A549 (cell line): Measurements from ENCODE around the gene NEDD4L. TPM values are rescaled to one million over a fixed set of nuclear protein-coding genes. Genes with fewer than 3 reads are reported as not detected.

Experiments used
- ATAC-seq, 2 experiments: fragments of 200-7000 bp in 1 of 2; fragments of >200 bp in 1 of 2; cut with Nextera tagmentation in 1 of 2; cut with Tn5 transposase in 1 of 2; 3 replicates each; pipeline versions ENCODE4 v1.8.0 to v1.9.1; 2018 to 2020; ENCODE audit warnings: mild to moderate bottlenecking in 1 of 2, moderate library complexity in 1 of 2
- CTCF ChIA-PET: fragments of 300-600 bp; sonication (Branson Sonifier 250); formaldehyde crosslinking; extraction: SDS; loops from one replicate; lab custom pipeline; 2021; ENCODE audit warnings: antibody characterized with exemption, inconsistent platforms; lab: Yijun Ruan, JAX
- POLR2A ChIA-PET: fragments of 350-600 bp; formaldehyde crosslinking; extraction: SDS; loops from one replicate; lab custom pipeline; 2021; ENCODE audit warnings: antibody characterized with exemption, inconsistent platforms; lab: Yijun Ruan, JAX
- DNase-seq, 2 experiments: peaks; one replicate each; pipeline versions ENCODE4 v3.0.0 to v3.0.0-alpha.2; 2011 to 2016; ENCODE audit warnings: low read depth in 1 of 2, low spot score in 1 of 2
- FAIRE-seq: peaks from 2 replicates; lab custom pipeline; 2011; peaks lifted over from hg19 to GRCh38; lab: Jason Lieb, UNC
- H3K27ac ChIP-seq, 2 experiments: fragments of >200 bp; sonication (Bioruptor Twin); formaldehyde crosslinking; 3 replicates each; pipeline ENCODE4 v1.5.1; 2016 to 2017
- H3K4me1 ChIP-seq: fragments of >200 bp; sonication (Bioruptor Twin); formaldehyde crosslinking; 3 replicates; pipeline ENCODE4 v1.6.1; 2016
- H3K4me2 ChIP-seq: fragments of >200 bp; sonication (Bioruptor Twin); formaldehyde crosslinking; 3 replicates; pipeline ENCODE4 v1.6.1; 2016
- H3K4me3 ChIP-seq: fragments of >200 bp; sonication (Bioruptor Twin); formaldehyde crosslinking; 3 replicates; pipeline ENCODE4 v1.5.1; 2016
- H3K9me3 ChIP-seq: fragments of >200 bp; sonication (Bioruptor Twin); formaldehyde crosslinking; 3 replicates; pipeline ENCODE4 v1.6.1; 2016
- CBX8 ChIP-seq: fragments of 200-600 bp; sonication (generic); IDR thresholded peaks from 2 replicates; pipeline ENCODE4 v1.6.1; 2016
- CHD4 ChIP-seq: fragments of 200-600 bp; sonication (generic); IDR thresholded peaks from 2 replicates; pipeline ENCODE4 v1.6.1; 2016; ENCODE audit warnings: antibody characterized with exemption, mild to moderate bottlenecking, borderline replicate concordance
- CTCF ChIP-seq: fragments of >200 bp; sonication (Bioruptor Twin); formaldehyde crosslinking; IDR thresholded peaks from 3 replicates; pipeline ENCODE4 v1.5.1; 2016
- FOSB ChIP-seq: fragments of 250-450 bp; sonication (Bioruptor Pico); IDR thresholded peaks from 2 replicates; pipeline ENCODE4 v1.5.0; 2020; ENCODE audit warnings: mild to moderate bottlenecking, moderate library complexity
- GATA3 ChIP-seq: IDR thresholded peaks from 2 replicates; pipeline ENCODE4 v1.6.1; 2012; ENCODE audit warnings: borderline replicate concordance
- HEYL ChIP-seq: fragments of 250-450 bp; sonication (Bioruptor Pico); IDR thresholded peaks from 2 replicates; pipeline ENCODE4 v1.8.0; 2021; ENCODE audit warnings: mild to moderate bottlenecking, moderate library complexity
- HOXB13 ChIP-seq: fragments of 250-450 bp; sonication (Bioruptor Pico); IDR thresholded peaks from 2 replicates; pipeline ENCODE4 v1.5.0; 2020; ENCODE audit warnings: low read depth, mild to moderate bottlenecking, moderate library complexity
- HOXB5 ChIP-seq: fragments of 250-450 bp; sonication (Bioruptor Pico); IDR thresholded peaks from 2 replicates; pipeline ENCODE4 v1.5.0; 2020; ENCODE audit warnings: mild to moderate bottlenecking, moderate library complexity
- MAZ ChIP-seq: fragments of 150-350 bp; IDR thresholded peaks from 2 replicates; pipeline ENCODE4 v1.6.1; 2014; ENCODE audit warnings: antibody characterized with exemption, low read depth, low read length, borderline replicate concordance
- PBX3 ChIP-seq: IDR thresholded peaks from 2 replicates; pipeline ENCODE4 v1.6.1; 2012
- RAD21 ChIP-seq, 2 experiments: fragments of >200 bp in 1 of 2; sonication (Bioruptor Twin) in 1 of 2; formaldehyde crosslinking in 1 of 2; IDR thresholded peaks in 1 of 2; conservative IDR thresholded peaks in 1 of 2; 2 replicates in 1 of 2; 3 replicates in 1 of 2; pipeline ENCODE4 v1.6.1; 2012 to 2018; ENCODE audit warnings: inconsistent platforms in 1 of 2
- REST ChIP-seq: fragments of 200-600 bp; sonication (generic); IDR thresholded peaks from 2 replicates; pipeline ENCODE4 v1.6.1; 2016; ENCODE audit warnings: antibody characterized with exemption, mild to moderate bottlenecking, moderate library complexity
- SMC3 ChIP-seq: fragments of >200 bp; sonication (Bioruptor Twin); formaldehyde crosslinking; IDR thresholded peaks from 3 replicates; pipeline ENCODE4 v1.6.1; 2018; ENCODE audit warnings: inconsistent platforms
- TP53 ChIP-seq: fragments of 250-450 bp; sonication (Bioruptor Pico); IDR thresholded peaks from 2 replicates; pipeline ENCODE4 v1.5.0; 2021; ENCODE audit warnings: mild to moderate bottlenecking, moderate library complexity
- ZFP36 ChIP-seq: fragments of 450-650 bp; IDR thresholded peaks from 2 replicates; pipeline ENCODE4 v1.6.1; 2014; ENCODE audit warnings: borderline replicate concordance; ENCODE audit not compliant: partially characterized antibody
- WGBS: methylation state at CpG from one replicate; pipeline ENCODE4 v1.1.6; 2017; ENCODE audit errors: missing lambda C conversion rate; 5-methylcytosine and 5-hydroxymethylcytosine counted together
- polyA plus RNA-seq, 4 experiments: library from polyadenylated mRNA; depleted of rRNA in 3 of 4; stranded (reverse); fragments of >200 nt; fragmentation: RNase III in 1 of 4; extraction: RNeasy Plus Mini Kit Qiagen cat#74134 plus additional on column Dnase treatment in 1 of 4; gene quantifications; 2 replicates in 3 of 4; 3 replicates in 1 of 4; pipeline ENCODE4 v1.2.3, GENCODE V29; 2011 to 2017
- TF ChIP-seq, protein P1 (sequence below): fragments of 450-650 bp; IDR thresholded peaks from 2 replicates; pipeline ENCODE4 v1.6.1; 2014; ENCODE audit warnings: antibody characterized with exemption

The NEDD4L gene
- polyA plus RNA-seq, 2 of the 4 experiments (the other 2 are of a cell fraction): 18.0 to 36.5 TPM

DNA sequence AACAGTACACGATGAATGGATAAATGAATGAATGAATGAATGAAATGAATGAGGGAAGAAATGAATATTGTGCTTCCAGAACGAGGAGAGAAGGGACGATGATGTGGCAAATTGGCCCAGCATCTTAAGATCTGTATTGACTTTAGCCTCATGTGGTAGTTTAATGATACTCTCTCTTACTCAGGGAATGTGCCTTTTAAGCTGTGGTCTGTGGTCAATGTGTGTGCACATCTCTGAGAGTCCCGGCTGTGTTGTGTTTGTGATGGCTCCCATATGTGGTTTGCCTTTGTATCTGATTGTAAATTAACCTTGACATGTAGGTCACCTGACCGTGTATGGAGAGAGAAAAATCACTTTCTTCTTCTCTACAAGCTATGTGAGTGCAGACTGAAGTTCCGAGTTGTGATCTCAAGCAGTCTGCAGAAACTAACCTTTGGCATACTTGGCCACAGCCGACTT, 91.2 kb downstream of the NEDD4L start:
- TF ChIP-seq CBX8 (no peak), REST (no peak), GATA3 (no peak), FOSB (CRISPR knock-in tag) (no peak), HOXB5 (CRISPR knock-in tag) (no peak)
- TF ChIP-seq, protein P1, sequence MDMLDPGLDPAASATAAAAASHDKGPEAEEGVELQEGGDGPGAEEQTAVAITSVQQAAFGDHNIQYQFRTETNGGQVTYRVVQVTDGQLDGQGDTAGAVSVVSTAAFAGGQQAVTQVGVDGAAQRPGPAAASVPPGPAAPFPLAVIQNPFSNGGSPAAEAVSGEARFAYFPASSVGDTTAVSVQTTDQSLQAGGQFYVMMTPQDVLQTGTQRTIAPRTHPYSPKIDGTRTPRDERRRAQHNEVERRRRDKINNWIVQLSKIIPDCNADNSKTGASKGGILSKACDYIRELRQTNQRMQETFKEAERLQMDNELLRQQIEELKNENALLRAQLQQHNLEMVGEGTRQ: no peak
- Histone ChIP-seq H3K4me2 (0 out of 3 replicates have a peak overlapping the region, but pooled peaks have one; percentile 17), H3K27ac (no peak overlapping the region), H3K4me1 (0 out of 3 replicates have a peak, but pooled peaks cover 4% of the 10 kb centered on the region), H3K9me3 (no peaks in the 10 kb centered on the region), H3K4me3 (no peak overlapping the region)
- ChIA-PET CTCF (interaction anchor here (0.6 to 2.4 kb wide), 22 partner anchors 9 to 491 kb away, joined by 3 to 11 read pairs (median 4); partner anchors contain the start of gene NEDD4L), POLR2A (no interaction called here)
- WGBS: 77% methylated on average over 7 of the region's 7 CpGs
- ATAC-seq (no peak), DNase-seq (no peak), FAIRE-seq (no peak)

GRCh38 chr18:58135701-58136331, 91.8 kb downstream of the NEDD4L start:
- Histone ChIP-seq H3K4me2 (0 out of 3 replicates have a peak overlapping the region, but pooled peaks have one; percentile 17), H3K9me3 (no peaks in the 10 kb centered on the region), H3K4me3 (no peak overlapping the region), H3K27ac (0 out of 6 replicates have a peak overlapping the region, but pooled peaks of 1 of the 2 experiments have one; percentile 14), H3K4me1 (0 out of 3 replicates have a peak, but pooled peaks cover 4% of the 10 kb centered on the region)
- ChIA-PET POLR2A (no interaction called here), CTCF (interaction anchor here (0.6 to 2.4 kb wide), 28 partner anchors 9 to 505 kb away, joined by 3 to 11 read pairs (median 4); partner anchors contain the start of gene NEDD4L)
- ATAC-seq (peak; percentile 78 to 93; a peak in 4 of 6 replicates), DNase-seq (peak; percentile 61 to 71), FAIRE-seq (no peak)
- TF ChIP-seq CHD4 (no peak), HOXB13 (CRISPR knock-in tag) (no peak), PBX3 (no peak), RAD21 (conservative IDR thresholded peaks at IDR 0.05 in 1 of 2, IDR thresholded peaks at IDR 0.05 in 1 of 2) (peak; percentile 48 to 66), MAZ (no peak), HEYL (no peak), ZFP36 (no peak), CTCF (peak; percentile 60), REST (no peak), SMC3 (peak; percentile 64), TP53 (CRISPR knock-in tag) (no peak)
- WGBS: 51% methylated on average over 7 of the region's 7 CpGs
